ENCODE measurements around the gene MRPL52. TPM values are rescaled to one million over a fixed set of nuclear protein-coding genes. Genes with fewer than 3 reads are reported as not detected.

MRPL52 gene
- total RNA-seq, 4 donors from 2014 or later: 24.8 to 230 (median 41.4) TPM

- no peak for TF ChIP-seq POLR2A (IDR thresholded peaks at IDR 0.05)
- TF ChIP-seq CTCF (IDR thresholded peaks at IDR 0.05): no peak
- H3K4me3 ChIP-seq (ENCODE audit: low read depth, poor library complexity, severe bottlenecking): no peak overlapping the region
- intact Hi-C loops (cut with DNase I; ENCODE audit: low total_unique reads): no loop called here
- no peak for DNase-seq (ENCODE audit: low spot score in 2 of 2)
- 91 to 93% methylated on average over 20 to 22 of the region's 22 CpGs for WGBS, 2 donors
Observed at GRCh38 chr14:22877000-22877501, 47.4 kb downstream of the MRPL52 start.

GRCh38 chr14:22878271-22879246 is 48.9 kb downstream of the MRPL52 start:
- TF ChIP-seq CTCF (IDR thresholded peaks at IDR 0.05) (no peak), POLR2A (IDR thresholded peaks at IDR 0.05) (no peak)
- intact Hi-C loops (cut with DNase I; ENCODE audit: low total_unique reads): no loop called here
- 77 to 79% methylated on average over 8 of the region's 8 CpGs for WGBS, 2 donors
- no peak overlapping the region for H3K4me3 ChIP-seq (ENCODE audit: low read depth, poor library complexity, severe bottlenecking)
- no peak for DNase-seq (ENCODE audit: low spot score in 2 of 2)

- 25 to 28% methylated on average over 7 of the region's 7 CpGs for WGBS, 2 donors
- TF ChIP-seq CTCF (IDR thresholded peaks at IDR 0.05) (no peak), POLR2A (IDR thresholded peaks at IDR 0.05) (no peak)
- intact Hi-C loops (cut with DNase I; ENCODE audit: low total_unique reads): no loop called here
- H3K4me3 ChIP-seq (ENCODE audit: low read depth, poor library complexity, severe bottlenecking): no peak overlapping the region
- no peak for DNase-seq (ENCODE audit: low spot score in 2 of 2)
Observed at GRCh38 chr14:22882064-22882463, 52.4 kb downstream of the MRPL52 start.

GRCh38 chr14:22882529-22883172 is 53.0 kb downstream of the MRPL52 start:
- WGBS, 2 donors: 19 to 22% methylated on average over 6 of the region's 6 CpGs
- intact Hi-C loops (cut with DNase I; ENCODE audit: low total_unique reads): no loop called here
- no peak for DNase-seq (ENCODE audit: low spot score in 2 of 2)
- TF ChIP-seq POLR2A (IDR thresholded peaks at IDR 0.05): no peak
- TF ChIP-seq CTCF (IDR thresholded peaks at IDR 0.05): no peak
- no peak overlapping the region for H3K4me3 ChIP-seq (ENCODE audit: low read depth, poor library complexity, severe bottlenecking)

GRCh38 chr14:22883173-22883976 is 53.7 kb downstream of the MRPL52 start, which contains the start of gene REM2:
Gene REM2 (plus strand): TSS chr14:22883222. CDS start chr14:22883288, 66 bp downstream.
- DNase-seq (ENCODE audit: low spot score in 2 of 2): no peak
- no peak within 1 kb of the TSS for H3K4me3 ChIP-seq (ENCODE audit: low read depth, poor library complexity, severe bottlenecking)
- WGBS, 2 donors: 35 to 37% methylated on average over 14 to 15 of the region's 15 CpGs
- intact Hi-C loops (cut with DNase I; ENCODE audit: low total_unique reads): no loop called here
- TF ChIP-seq POLR2A (IDR thresholded peaks at IDR 0.05) (no peak), CTCF (IDR thresholded peaks at IDR 0.05) (peak in 1 of 3 donors; percentile 17)

Measured in lower leg skin (tissue), 4 donors.